Prostate gland (tissue), 2 donors: Measurements from ENCODE around the gene ARSG. TPM values are rescaled to one million over a fixed set of nuclear protein-coding genes. Genes with fewer than 3 reads are reported as not detected.
"Not testable (repeated sequence)": the region's sequence is repeated elsewhere in the genome, so short reads cannot be mapped to it uniquely, and the experiment has no call there.

Experiments
- DNase-seq: peaks from one replicate; pipeline ENCODE4 v3.0.0-alpha.2; 2019; ENCODE audit warnings: low spot score
- H3K27ac ChIP-seq, 2 donors: fragments of 200-600 bp; sonication (generic); 2 replicates each; pipeline ENCODE4 v1.5.1; 2017 to 2019
- H3K27me3 ChIP-seq: fragments of 200-600 bp; sonication (generic); replicated peaks from 2 replicates; pipeline ENCODE4 v1.5.1; 2019; ENCODE audit not compliant: insufficient read depth
- H3K36me3 ChIP-seq, 2 donors: fragments of 200-600 bp; sonication (generic); 1 replicate in 1 of 2; 2 replicates in 1 of 2; pipeline versions ENCODE4 v1.5.1 to v1.8.1; 2017 to 2019
- H3K4me1 ChIP-seq: fragments of 200-600 bp; sonication (generic); replicated peaks from 2 replicates; pipeline ENCODE4 v1.5.1; 2019
- H3K4me3 ChIP-seq, 2 donors: fragments of 200-600 bp; sonication (generic); 2 replicates each; pipeline ENCODE4 v1.5.1; 2017 to 2019
- H3K9me3 ChIP-seq: fragments of 200-600 bp; sonication (generic); 2 replicates; pipeline ENCODE4 v1.5.1; 2017
- POLR2A ChIP-seq: fragments of 450-650 bp; IDR thresholded peaks from one replicate; pipeline ENCODE4 v1.6.1; 2016; ENCODE audit warnings: antibody characterized with exemption, mild to moderate bottlenecking
- POLR2AphosphoS5 ChIP-seq: sonication (generic); formaldehyde crosslinking; IDR thresholded peaks from one replicate; pipeline ENCODE4 v1.6.1; 2017; ENCODE audit warnings: antibody characterized with exemption
- WGBS: methylation state at CpG from one replicate; pipeline ENCODE4 v1.1.5; 2018; 5-methylcytosine and 5-hydroxymethylcytosine counted together
- intact Hi-C: fragments of 100-400 bp; cut with DNase I; formaldehyde crosslinking; loops from one replicate; pipeline ENCODE4 v1.14.2; 2022
- total RNA-seq, 2 donors: library from RNA; depleted of rRNA; stranded (reverse); fragments of >200 nt; gene quantifications; one replicate each; pipeline ENCODE4 v1.1.0, GENCODE V29; 2016
- TF ChIP-seq, protein P1 (sequence below), 4 experiments: fragments of 200-600 bp in 2 of 4; fragments of 450-650 bp in 2 of 4; sonication (generic) in 2 of 4; IDR thresholded peaks; 1 replicate in 3 of 4; 2 replicates in 1 of 4; pipeline ENCODE4 v1.5.1; 2016 to 2019; ENCODE audit warnings: antibody characterized with exemption in 4 of 4, mild to moderate bottlenecking in 2 of 4, moderate library complexity in 2 of 4

Gene ARSG
- total RNA-seq, 2 donors from 2014 or later = 1.5 to 8.3 TPM

DNA sequence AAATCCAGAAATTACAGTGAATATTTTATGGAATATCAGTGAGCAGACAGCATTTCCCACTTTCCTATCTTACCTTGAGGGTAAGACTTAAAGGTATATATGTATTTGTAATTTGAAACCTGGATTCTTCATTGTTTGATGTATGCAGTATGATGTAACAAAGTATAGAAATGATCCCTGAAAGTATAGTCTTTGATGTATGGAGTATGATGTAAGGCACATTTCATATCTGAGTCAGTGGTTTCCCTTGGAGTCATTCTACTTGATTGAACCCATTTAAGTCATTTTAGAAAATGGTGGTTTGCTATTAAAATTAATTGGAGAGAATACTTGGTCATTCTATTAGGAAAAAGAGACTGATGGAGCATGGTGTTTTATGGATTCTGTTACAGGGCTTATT lies 33.4 kb upstream of the ARSG start:
- H3K4me1 ChIP-seq = no peaks in the 10 kb centered on the region
- no peak overlapping the region for H3K4me3 ChIP-seq
- TF ChIP-seq POLR2AphosphoS5 (no peak), POLR2A (no peak)
- TF ChIP-seq, protein P1, sequence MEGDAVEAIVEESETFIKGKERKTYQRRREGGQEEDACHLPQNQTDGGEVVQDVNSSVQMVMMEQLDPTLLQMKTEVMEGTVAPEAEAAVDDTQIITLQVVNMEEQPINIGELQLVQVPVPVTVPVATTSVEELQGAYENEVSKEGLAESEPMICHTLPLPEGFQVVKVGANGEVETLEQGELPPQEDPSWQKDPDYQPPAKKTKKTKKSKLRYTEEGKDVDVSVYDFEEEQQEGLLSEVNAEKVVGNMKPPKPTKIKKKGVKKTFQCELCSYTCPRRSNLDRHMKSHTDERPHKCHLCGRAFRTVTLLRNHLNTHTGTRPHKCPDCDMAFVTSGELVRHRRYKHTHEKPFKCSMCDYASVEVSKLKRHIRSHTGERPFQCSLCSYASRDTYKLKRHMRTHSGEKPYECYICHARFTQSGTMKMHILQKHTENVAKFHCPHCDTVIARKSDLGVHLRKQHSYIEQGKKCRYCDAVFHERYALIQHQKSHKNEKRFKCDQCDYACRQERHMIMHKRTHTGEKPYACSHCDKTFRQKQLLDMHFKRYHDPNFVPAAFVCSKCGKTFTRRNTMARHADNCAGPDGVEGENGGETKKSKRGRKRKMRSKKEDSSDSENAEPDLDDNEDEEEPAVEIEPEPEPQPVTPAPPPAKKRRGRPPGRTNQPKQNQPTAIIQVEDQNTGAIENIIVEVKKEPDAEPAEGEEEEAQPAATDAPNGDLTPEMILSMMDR (IDR thresholded peaks at IDR 0.05) = no peak
- no peaks in the 10 kb centered on the region for H3K9me3 ChIP-seq
- intact Hi-C loops = no loop called here
- H3K27ac ChIP-seq = no peak overlapping the region
- peaks cover 0 to 4% of the 10 kb centered on the region in 2 donors for H3K36me3 ChIP-seq
- H3K27me3 ChIP-seq = no peaks in the 10 kb centered on the region
- no peak for DNase-seq

DNA sequence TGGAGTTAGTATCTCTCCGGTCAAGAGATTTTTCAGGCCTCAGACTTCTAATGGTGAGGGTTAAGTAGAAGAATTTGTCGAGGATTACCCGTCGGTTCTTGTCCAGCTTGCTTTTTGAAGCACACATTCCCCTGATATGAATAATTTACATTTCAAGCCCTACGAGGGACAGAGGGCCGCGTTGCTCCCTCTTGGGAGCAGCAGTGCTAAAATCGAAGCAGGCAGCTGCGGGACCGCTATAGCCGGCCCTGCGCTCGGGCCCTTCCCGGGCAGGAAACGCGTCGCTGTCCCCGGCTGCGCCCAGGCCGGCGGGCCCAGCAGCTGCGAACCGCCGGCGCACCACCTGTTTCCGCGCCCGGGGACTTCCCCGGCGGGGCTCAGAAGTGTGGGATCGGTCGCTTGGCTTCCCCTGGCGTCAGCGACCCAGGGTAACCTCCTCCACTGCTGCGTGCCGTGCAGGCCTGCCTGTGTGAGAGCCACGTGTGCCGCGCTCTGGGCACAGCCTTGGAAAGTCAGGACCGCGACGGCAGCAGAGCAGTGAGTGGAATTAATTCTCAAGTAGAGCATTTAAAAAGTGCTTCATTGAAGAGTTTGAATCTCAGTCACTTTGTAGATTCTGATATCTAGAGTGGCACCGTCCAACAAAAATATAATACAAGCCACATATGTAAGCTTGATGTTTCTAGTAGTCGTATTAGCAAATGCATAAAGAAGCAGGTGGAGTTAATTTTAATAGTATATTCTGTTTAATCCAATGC lies 32.2 kb upstream of the ARSG start:
- intact Hi-C loops, DNase-seq, H3K4me1 ChIP-seq, H3K9me3 ChIP-seq, H3K4me3 ChIP-seq, H3K27me3 ChIP-seq, H3K36me3 ChIP-seq: not testable (repeated sequence)
- peak overlapping the region in 1 of 2 donors; percentile 4 for H3K27ac ChIP-seq
- 13% methylated on average over 37 of the region's 44 CpGs for WGBS

DNA sequence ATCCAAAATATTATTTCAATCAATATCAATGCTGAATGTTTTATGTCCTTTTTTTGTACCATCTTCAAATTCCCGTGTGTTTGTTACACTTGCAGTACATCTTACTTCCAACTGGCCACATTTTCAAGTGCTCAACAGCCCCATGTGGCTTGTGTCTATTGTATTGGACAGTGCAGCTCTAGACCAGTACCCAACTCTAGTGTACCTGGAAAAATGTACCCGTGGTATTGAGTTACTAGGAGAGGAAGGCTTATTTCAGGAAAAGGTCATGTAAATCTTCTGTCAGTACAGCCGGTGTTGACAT lies 31.7 kb upstream of the ARSG start:
- WGBS = 44% methylated on average over 3 of the region's 3 CpGs

DNA sequence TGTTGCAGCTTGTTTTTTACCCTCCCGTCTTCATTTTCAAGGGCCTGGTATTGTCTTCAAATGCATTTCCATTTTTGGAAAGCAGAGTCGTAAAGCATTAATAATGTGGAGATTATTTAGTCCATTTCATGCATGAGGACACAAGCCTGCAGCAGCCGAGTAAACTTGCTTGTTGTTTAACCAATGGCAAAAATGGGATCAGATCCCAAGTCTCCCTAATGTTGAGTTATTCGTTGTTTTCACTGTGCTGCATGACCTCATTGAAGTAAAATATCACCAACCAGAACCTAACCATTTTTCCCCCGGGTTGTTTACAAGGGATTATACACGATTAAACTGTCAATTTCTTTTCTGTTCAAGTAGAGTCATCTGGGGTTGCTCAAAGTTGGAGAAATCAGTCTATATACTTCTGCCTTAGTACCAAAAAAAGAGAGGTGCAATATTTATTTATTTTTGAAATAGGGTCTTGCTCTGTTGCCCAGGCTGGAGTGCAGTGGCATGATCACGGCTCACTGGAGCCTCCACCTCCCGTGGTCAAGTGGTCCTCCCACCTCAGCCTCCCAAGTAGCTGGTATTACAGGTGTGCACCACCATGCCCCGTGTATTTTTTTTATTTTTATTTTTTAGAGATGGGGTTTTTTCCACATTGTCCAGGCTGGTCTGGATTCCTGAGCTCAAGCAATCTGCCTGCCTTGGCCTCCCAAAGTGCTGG lies 31.1 kb upstream of the ARSG start:
- no peaks in the 10 kb centered on the region for H3K27me3 ChIP-seq
- H3K4me1 ChIP-seq = no peaks in the 10 kb centered on the region
- 49% methylated on average over 9 of the region's 9 CpGs for WGBS
- intact Hi-C loops = loop anchor here (5.0 to 10.0 kb wide), 3 partner anchors 135 to 202 kb away; no protein-coding TSS in a partner anchor
- TF ChIP-seq POLR2AphosphoS5 (no peak), POLR2A (no peak)
- TF ChIP-seq, protein P1 (IDR thresholded peaks at IDR 0.05) = no peak
- no peaks in the 10 kb centered on the region for H3K9me3 ChIP-seq
- no peak overlapping the region for H3K4me3 ChIP-seq
- no peak overlapping the region for H3K27ac ChIP-seq
- no peak for DNase-seq
- peaks cover 0 to 4% of the 10 kb centered on the region in 2 donors for H3K36me3 ChIP-seq

More for the DNA sequence above, 31.7 kb upstream of the ARSG start:
- H3K27me3 ChIP-seq, H3K9me3 ChIP-seq, H3K36me3 ChIP-seq, intact Hi-C loops, H3K4me3 ChIP-seq, DNase-seq, H3K4me1 ChIP-seq: not testable (repeated sequence)
- peak overlapping the region in 1 of 2 donors; percentile 4 for H3K27ac ChIP-seq

DNA sequence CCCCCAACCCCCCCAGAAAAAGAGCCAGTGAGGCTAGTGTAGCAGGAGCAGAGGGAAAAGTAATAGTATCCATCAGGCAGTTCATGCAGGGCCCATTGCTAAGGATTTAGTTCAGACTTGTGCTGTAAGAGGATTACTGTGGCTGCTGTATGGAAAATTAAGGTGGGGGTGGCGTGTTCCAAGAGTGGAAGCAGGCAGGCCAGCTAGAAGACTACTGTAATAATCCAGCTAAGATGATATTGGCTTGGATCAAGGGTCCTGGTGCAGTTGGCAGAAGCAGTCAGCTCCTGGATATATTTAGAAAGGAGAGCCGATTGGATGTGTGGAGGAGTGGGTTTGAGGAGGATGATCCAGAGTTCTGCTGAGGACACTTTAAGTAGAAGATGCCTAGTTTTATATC lies 28.8 kb upstream of the ARSG start:
- DNase-seq, H3K9me3 ChIP-seq, H3K4me3 ChIP-seq, H3K27ac ChIP-seq, H3K36me3 ChIP-seq, H3K27me3 ChIP-seq, H3K4me1 ChIP-seq: not testable (repeated sequence)
- WGBS = 61% methylated on average over 2 of the region's 2 CpGs
- intact Hi-C loops = loop anchor here (5.0 to 10.0 kb wide), 3 partner anchors 132 to 200 kb away; no protein-coding TSS in a partner anchor

DNA sequence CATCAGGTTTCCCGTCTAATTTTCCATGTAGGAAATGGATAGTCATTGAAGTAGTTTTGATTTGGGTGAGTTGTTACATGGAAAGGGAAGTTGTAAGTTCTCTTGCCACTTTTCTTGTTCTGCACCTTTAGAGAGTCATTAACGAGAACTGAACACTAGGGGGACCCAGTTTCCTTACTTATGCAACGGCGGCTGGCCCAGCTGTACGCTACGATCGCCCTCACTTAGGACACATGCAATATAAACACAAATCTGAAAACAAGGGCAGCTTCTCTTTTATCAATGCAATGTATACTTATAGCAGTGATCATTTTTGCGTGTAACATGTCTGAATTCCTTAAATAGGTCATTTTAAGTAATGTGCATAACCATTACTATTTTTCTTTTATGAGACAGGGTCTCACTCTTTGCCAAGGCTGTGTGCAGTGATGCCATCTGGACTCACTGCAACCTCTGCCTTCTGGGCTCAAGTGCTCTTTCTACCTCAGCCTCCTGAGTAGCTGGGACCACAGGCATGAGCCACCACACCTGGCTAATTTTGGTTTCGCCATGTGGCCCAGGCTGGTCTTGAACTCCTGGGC lies 28.1 kb upstream of the ARSG start:
- H3K4me1 ChIP-seq, H3K27ac ChIP-seq, H3K36me3 ChIP-seq, H3K4me3 ChIP-seq, H3K9me3 ChIP-seq, H3K27me3 ChIP-seq: not testable (repeated sequence)
- 12% methylated on average over 9 of the region's 9 CpGs for WGBS
- DNase-seq = peak; percentile 44
- intact Hi-C loops = loop anchor here (5.0 to 10.0 kb wide), 3 partner anchors 132 to 199 kb away; no protein-coding TSS in a partner anchor
- TF ChIP-seq, protein P1 (IDR thresholded peaks at IDR 0.05) = peak; percentile 21 to 72 (median 54)
- peak; percentile 26 for TF ChIP-seq POLR2AphosphoS5
